WI38 (cell line): ENCODE measurements around the gene GPA33.

Experiments used
- H3K4me3 ChIP-seq: 2 replicates; pipeline ENCODE4 v1.5.1; 2011; ENCODE audit warnings: low read depth, mild to moderate bottlenecking, control low read depth, low read length
- CTCF ChIP-seq: IDR thresholded peaks from 2 replicates; pipeline ENCODE4 v1.5.1; 2012; ENCODE audit warnings: low read depth, mild to moderate bottlenecking, control low read depth, low read length

The GPA33 gene

GRCh38 chr1:167117225-167117624 lies 27.0 kb upstream of the GPA33 start:
- no peak for TF ChIP-seq CTCF

GRCh38 chr1:167116174-167116573 lies 26.0 kb upstream of the GPA33 start:
- no peak overlapping the region for H3K4me3 ChIP-seq
- no peak for TF ChIP-seq CTCF

More at GRCh38 chr1:167117225-167117624, 27.0 kb upstream of the GPA33 start:
- H3K4me3 ChIP-seq: no peak overlapping the region

- H3K4me3 ChIP-seq: no peak overlapping the region
- no peak for TF ChIP-seq CTCF
Observed at GRCh38 chr1:167115655-167116054, 25.5 kb upstream of the GPA33 start.

- H3K4me3 ChIP-seq: no peak overlapping the region
- TF ChIP-seq CTCF: no peak
Observed at GRCh38 chr1:167114725-167115124, 24.5 kb upstream of the GPA33 start.

GRCh38 chr1:167111868-167112709 lies 21.9 kb upstream of the GPA33 start:
- no peak for TF ChIP-seq CTCF

GRCh38 chr1:167110586-167110985 lies 20.4 kb upstream of the GPA33 start:
- no peak for TF ChIP-seq CTCF
- H3K4me3 ChIP-seq: no peak overlapping the region

More at GRCh38 chr1:167111868-167112709, 21.9 kb upstream of the GPA33 start:
- H3K4me3 ChIP-seq: no peak overlapping the region

- H3K4me3 ChIP-seq: no peak overlapping the region
- TF ChIP-seq CTCF: no peak
Observed at GRCh38 chr1:167109125-167109524, 18.9 kb upstream of the GPA33 start.
